B cell (primary cell): ENCODE data around the gene KCNT1. TPM values are rescaled to one million over a fixed set of nuclear protein-coding genes. Genes with fewer than 3 reads are reported as not detected.

Source experiments
- ATAC-seq: fragments of 200-7000 bp; cut with Tn5 transposase; one replicate; pipeline ENCODE4 v1.10.0; 2021; ENCODE audit warnings: low read depth, mild to moderate bottlenecking, moderate number of reproducible peaks, moderate library complexity
- CTCF ChIA-PET: fragments of 350-600 bp; sonication (Branson Sonifier 250); formaldehyde crosslinking; loops from one replicate; lab custom pipeline; 2021; ENCODE audit warnings: antibody characterized with exemption, inconsistent platforms; lab: Charles Lee
- POLR2A ChIA-PET: fragments of 350-600 bp; sonication (Branson Sonifier 250); formaldehyde crosslinking; loops from one replicate; lab custom pipeline; 2021; ENCODE audit warnings: antibody characterized with exemption; lab: Charles Lee
- DNase-seq: peaks from one replicate; pipeline ENCODE4 v3.0.0; 2013
- H2AFZ ChIP-seq: 2 replicates; pipeline ENCODE4 v1.6.1; 2012; ENCODE audit warnings: mild to moderate bottlenecking, low read depth, low read length; ENCODE audit not compliant: insufficient read depth, poor library complexity, severe bottlenecking
- H3K27ac ChIP-seq, 2 donors: 1 replicate in 1 of 2; 2 replicates in 1 of 2; pipeline ENCODE4 v1.5.1; 2012 to 2013; ENCODE audit warnings: low read length in 2 of 2, mild to moderate bottlenecking in 2 of 2, moderate library complexity in 1 of 2
- H3K27me3 ChIP-seq, 4 experiments: fragments of 200-600 bp in 1 of 4; sonication (generic) in 1 of 4; replicated peaks in 1 of 4; 1 replicate in 2 of 4; 2 replicates in 2 of 4; pipeline versions ENCODE4 v1.6.1 to v1.7.0; 2013 to 2016; ENCODE audit warnings: low read length in 3 of 4, mild to moderate bottlenecking in 2 of 4, mixed read lengths in 1 of 4, moderate library complexity in 1 of 4; ENCODE audit not compliant: insufficient read depth in 4 of 4, control insufficient read depth in 3 of 4; ENCODE audit errors: control extremely low read depth in 1 of 4
- H3K36me3 ChIP-seq, 2 experiments: replicated peaks in 1 of 2; 1 replicate in 1 of 2; 2 replicates in 1 of 2; pipeline versions ENCODE4 v1.6.1 to v1.7.1; 2013; ENCODE audit warnings: low read length in 1 of 2; ENCODE audit not compliant: insufficient read depth in 2 of 2, control insufficient read depth in 1 of 2; ENCODE audit errors: control extremely low read depth in 1 of 2, extremely low read depth in 1 of 2
- H3K4me1 ChIP-seq, 2 donors: fragments of 200-600 bp in 1 of 2; sonication (generic) in 1 of 2; 1 replicate in 1 of 2; 2 replicates in 1 of 2; pipeline versions ENCODE4 v1.5.1 to v1.6.1; 2013 to 2017; ENCODE audit warnings: low read length in 2 of 2; ENCODE audit not compliant: control insufficient read depth in 2 of 2, insufficient read depth in 2 of 2
- H3K4me2 ChIP-seq: replicated peaks from 2 replicates; pipeline ENCODE3; 2012; ENCODE audit warnings: mild to moderate bottlenecking, low read depth, low read length; ENCODE audit not compliant: poor library complexity, severe bottlenecking
- H3K4me3 ChIP-seq, 5 experiments: fragments of 200-600 bp in 1 of 5; sonication (generic) in 1 of 5; 1 replicate in 3 of 5; 2 replicates in 2 of 5; pipeline versions ENCODE4 v1.5.1 to v1.7.0; 2011 to 2016; ENCODE audit warnings: low read length in 4 of 5, mild to moderate bottlenecking in 4 of 5, low read depth in 2 of 5, control low read depth in 1 of 5, moderate library complexity in 1 of 5; ENCODE audit not compliant: insufficient read depth in 1 of 5; ENCODE audit errors: control extremely low read depth in 1 of 5, extremely low read depth in 1 of 5
- H3K79me2 ChIP-seq: fragments of 200-600 bp; sonication (generic); one replicate; pipeline ENCODE4 v1.6.0; 2016; ENCODE audit warnings: low read length; ENCODE audit not compliant: control insufficient read depth, insufficient read depth
- H3K9ac ChIP-seq: fragments of 200-600 bp; sonication (generic); 2 replicates; pipeline ENCODE4 v1.6.1; 2017; ENCODE audit warnings: mild to moderate bottlenecking, low read length, moderate library complexity
- H3K9me3 ChIP-seq, 3 donors: one replicate each; pipeline versions ENCODE4 v1.6.1 to v1.7.1; 2013; ENCODE audit warnings: low read length in 2 of 3; ENCODE audit not compliant: control insufficient read depth in 2 of 3, insufficient read depth in 1 of 3; ENCODE audit errors: control extremely low read depth in 1 of 3
- H4K20me1 ChIP-seq: 2 replicates; pipeline ENCODE4 v1.6.0; 2012; ENCODE audit warnings: mild to moderate bottlenecking, low read length; ENCODE audit not compliant: insufficient read depth, control insufficient read depth, poor library complexity, severe bottlenecking
- H3K27ac Mint-ChIP-seq: one replicate; pipeline ENCODE4 v1.8.0; 2021; ENCODE audit warnings: mixed read lengths
- H3K27me3 Mint-ChIP-seq: one replicate; pipeline ENCODE4 v1.8.0; 2021; ENCODE audit warnings: mixed read lengths
- H3K4me1 Mint-ChIP-seq: one replicate; pipeline ENCODE4 v1.8.0; 2021; ENCODE audit warnings: mixed read lengths
- H3K4me3 Mint-ChIP-seq: one replicate; pipeline ENCODE4 v1.8.0; 2021; ENCODE audit warnings: mixed read lengths
- H3K9me3 Mint-ChIP-seq: one replicate; pipeline ENCODE4 v1.8.0; 2022; ENCODE audit warnings: mixed read lengths; ENCODE audit not compliant: insufficient read depth
- EZH2 ChIP-seq: IDR thresholded peaks from 2 replicates; pipeline ENCODE4 v1.6.1; 2012; ENCODE audit warnings: borderline replicate concordance, low read depth, mild to moderate bottlenecking, moderate library complexity, low read length; ENCODE audit not compliant: insufficient read depth, poor library complexity, severe bottlenecking
- WGBS: methylation state at CpG from one replicate; pipeline ENCODE4 v1.1.5; 2013; ENCODE audit warnings: missing lambda C conversion rate; ENCODE audit not compliant: insufficient coverage; 5-methylcytosine and 5-hydroxymethylcytosine counted together
- intact Hi-C: fragments of 100-400 bp; cut with micrococcal nuclease; formaldehyde crosslinking; loops from one replicate; pipeline ENCODE4 v1.10.0; 2022
- polyA plus RNA-seq: library from polyadenylated mRNA; depleted of rRNA; stranded (reverse); fragments of >200 nt; gene quantifications from 2 replicates; pipeline ENCODE4 v1.2.3, GENCODE V29; 2012
- total RNA-seq, 2 donors: library from RNA; stranded (reverse); fragments of 120-200 nt in 1 of 2; gene quantifications; 1 replicate in 1 of 2; 2 replicates in 1 of 2; pipeline versions ENCODE4 v1.2.3 to v1.2.4, GENCODE V29; 2013 to 2022
- TF ChIP-seq, protein P1 (sequence below): fragments of 200-600 bp; IDR thresholded peaks from one replicate; pipeline ENCODE4 v1.8.0; 2022; ENCODE audit warnings: antibody characterized with exemption, mild to moderate bottlenecking

The KCNT1 gene
- total and polyA plus RNA-seq, 2 donors (not counting 1 experiment from before 2014, with no cell fraction given), result not detected

DNA sequence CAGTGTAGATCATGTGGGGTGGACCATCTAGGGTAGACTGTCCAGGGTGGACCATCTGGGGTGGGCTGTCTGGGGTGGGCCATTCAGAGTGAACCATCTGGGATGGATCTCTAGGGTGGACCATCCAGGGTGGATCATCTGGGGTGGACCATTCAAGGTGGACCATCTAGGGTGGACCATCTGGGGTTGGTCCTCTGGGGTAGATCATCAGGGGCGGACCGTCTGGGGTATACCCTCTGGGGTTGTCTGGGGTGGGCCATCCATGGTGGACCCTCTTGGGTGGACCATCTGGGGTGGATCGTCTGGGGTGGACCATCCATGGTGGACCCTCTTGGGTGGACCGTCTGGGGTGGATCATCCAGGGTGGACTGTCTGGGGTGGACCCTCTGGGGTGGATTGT, 64.3 kb downstream of the KCNT1 start:
- 100% methylated on average over 4 of the region's 4 CpGs for WGBS
- ATAC-seq (no peak), DNase-seq (no peak)
- H3K27me3 ChIP-seq, result peaks cover 0 to 3% (median 0%) of the 10 kb centered on the region in 4 experiments
- peaks cover 4% of the 10 kb centered on the region for H3K27me3 Mint-ChIP-seq
- H3K27ac Mint-ChIP-seq, result no peak overlapping the region
- H3K9ac ChIP-seq, result no peak overlapping the region
- no peak for TF ChIP-seq EZH2
- TF ChIP-seq, protein P1, sequence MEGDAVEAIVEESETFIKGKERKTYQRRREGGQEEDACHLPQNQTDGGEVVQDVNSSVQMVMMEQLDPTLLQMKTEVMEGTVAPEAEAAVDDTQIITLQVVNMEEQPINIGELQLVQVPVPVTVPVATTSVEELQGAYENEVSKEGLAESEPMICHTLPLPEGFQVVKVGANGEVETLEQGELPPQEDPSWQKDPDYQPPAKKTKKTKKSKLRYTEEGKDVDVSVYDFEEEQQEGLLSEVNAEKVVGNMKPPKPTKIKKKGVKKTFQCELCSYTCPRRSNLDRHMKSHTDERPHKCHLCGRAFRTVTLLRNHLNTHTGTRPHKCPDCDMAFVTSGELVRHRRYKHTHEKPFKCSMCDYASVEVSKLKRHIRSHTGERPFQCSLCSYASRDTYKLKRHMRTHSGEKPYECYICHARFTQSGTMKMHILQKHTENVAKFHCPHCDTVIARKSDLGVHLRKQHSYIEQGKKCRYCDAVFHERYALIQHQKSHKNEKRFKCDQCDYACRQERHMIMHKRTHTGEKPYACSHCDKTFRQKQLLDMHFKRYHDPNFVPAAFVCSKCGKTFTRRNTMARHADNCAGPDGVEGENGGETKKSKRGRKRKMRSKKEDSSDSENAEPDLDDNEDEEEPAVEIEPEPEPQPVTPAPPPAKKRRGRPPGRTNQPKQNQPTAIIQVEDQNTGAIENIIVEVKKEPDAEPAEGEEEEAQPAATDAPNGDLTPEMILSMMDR, result no peak
- no peaks in the 10 kb centered on the region for H3K4me1 ChIP-seq
- no peaks in the 10 kb centered on the region for H3K36me3 ChIP-seq
- no peak overlapping the region for H3K4me3 Mint-ChIP-seq
- no peaks in the 10 kb centered on the region for H4K20me1 ChIP-seq
- ChIA-PET POLR2A (no interaction called here), CTCF (no interaction called here)
- no peak overlapping the region for H3K4me2 ChIP-seq
- no peaks in the 10 kb centered on the region for H3K79me2 ChIP-seq
- H2AFZ ChIP-seq, result no peak overlapping the region
- intact Hi-C loops, result no loop called here
- H3K9me3 Mint-ChIP-seq, result no peaks in the 10 kb centered on the region
- H3K4me1 Mint-ChIP-seq, result no peaks in the 10 kb centered on the region
- no peak overlapping the region for H3K27ac ChIP-seq
- no peak overlapping the region for H3K4me3 ChIP-seq
- H3K9me3 ChIP-seq, result peaks cover 0 to 33% (median 0%) of the 10 kb centered on the region in 3 donors

DNA sequence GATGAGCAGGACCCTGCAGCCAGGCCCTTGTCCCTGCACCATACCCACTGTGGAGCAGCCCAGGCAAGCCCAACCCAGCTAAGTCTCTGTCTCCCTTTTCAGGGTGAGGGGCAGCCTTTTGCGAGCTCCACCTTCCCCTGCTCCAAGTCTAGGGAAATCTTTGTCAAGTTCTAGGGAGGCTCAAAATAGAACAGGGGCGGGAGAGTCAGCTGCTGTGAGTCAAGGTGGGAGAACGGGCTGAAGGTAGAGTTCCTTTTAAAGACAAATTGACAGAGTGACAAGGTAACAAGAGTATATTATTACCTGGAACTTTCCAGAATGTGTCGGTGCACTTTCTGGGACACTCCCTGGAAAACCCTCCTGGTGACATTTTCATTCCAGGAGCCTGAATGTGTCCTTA, 64.7 kb downstream of the KCNT1 start:
- no peak for TF ChIP-seq EZH2
- TF ChIP-seq, protein P1, result no peak
- Histone ChIP-seq H3K79me2 (no peaks in the 10 kb centered on the region), H3K9ac (no peak overlapping the region), H3K27ac (no peak overlapping the region), H3K4me2 (no peak overlapping the region), H4K20me1 (no peaks in the 10 kb centered on the region), H3K36me3 (no peaks in the 10 kb centered on the region), H3K4me3 (no peak overlapping the region), H3K27me3 (peaks cover 0 to 3% (median 0%) of the 10 kb centered on the region in 4 experiments), H2AFZ (no peak overlapping the region), H3K9me3 (peaks cover 0 to 33% (median 0%) of the 10 kb centered on the region in 3 donors), H3K4me1 (no peaks in the 10 kb centered on the region)
- 79% methylated on average over 2 of the region's 4 CpGs for WGBS
- ChIA-PET CTCF (no interaction called here), POLR2A (no interaction called here)
- no peak overlapping the region for H3K4me3 Mint-ChIP-seq
- H3K9me3 Mint-ChIP-seq, result no peaks in the 10 kb centered on the region
- no peak overlapping the region for H3K27ac Mint-ChIP-seq
- H3K27me3 Mint-ChIP-seq, result peaks cover 4% of the 10 kb centered on the region
- ATAC-seq (no peak), DNase-seq (no peak)
- intact Hi-C loops, result no loop called here
- H3K4me1 Mint-ChIP-seq, result no peaks in the 10 kb centered on the region
